SK-N-SH (cell line): ENCODE measurements around the gene STRIT1.
"Not testable (repeated sequence)": the region's sequence is repeated elsewhere in the genome, so short reads cannot be mapped to it uniquely, and the experiment has no call there.

Source experiments
- CTCF ChIP-seq: fragments of 200-600 bp; sonication (generic); IDR thresholded peaks from 2 replicates; pipeline ENCODE4 v1.6.1; 2017; ENCODE audit warnings: antibody characterized with exemption, mild to moderate bottlenecking, moderate library complexity
- ELF1 ChIP-seq: IDR thresholded peaks from 2 replicates; pipeline ENCODE4 v1.4.0; 2012
- EP300 ChIP-seq, 2 experiments: IDR thresholded peaks; 2 replicates each; pipeline versions ENCODE4 v1.4.0 to v1.6.1; 2012; ENCODE audit warnings: borderline replicate concordance in 1 of 2, low read depth in 1 of 2, low read length in 1 of 2
- EZH2phosphoT487 ChIP-seq: fragments of 200-600 bp; sonication (generic); IDR thresholded peaks from 2 replicates; pipeline ENCODE4 v1.6.1; 2017; ENCODE audit warnings: low read depth, mixed run types, mild to moderate bottlenecking, antibody characterized with exemption, moderate library complexity, borderline replicate concordance
- JUND ChIP-seq: IDR thresholded peaks from 2 replicates; pipeline ENCODE4 v1.4.0; 2012
- NFIC ChIP-seq: IDR thresholded peaks from 2 replicates; pipeline ENCODE4 v1.4.0; 2012; ENCODE audit warnings: borderline replicate concordance
- NRF1 ChIP-seq: IDR thresholded peaks from 2 replicates; pipeline ENCODE4 v1.6.1; 2012; ENCODE audit warnings: low read depth, mild to moderate bottlenecking, low read length
- POLR2AphosphoS5 ChIP-seq: IDR thresholded peaks from 2 replicates; pipeline ENCODE4 v1.6.1; 2012; ENCODE audit warnings: low read depth, low read length
- RCOR1 ChIP-seq: fragments of 150-350 bp; IDR thresholded peaks from 2 replicates; pipeline ENCODE4 v1.6.1; 2017; ENCODE audit warnings: antibody characterized with exemption, low read length
- RXRA ChIP-seq: IDR thresholded peaks from 2 replicates; pipeline ENCODE4 v1.4.0; 2012; ENCODE audit warnings: low read depth, mild to moderate bottlenecking, borderline replicate concordance
- SMC3 ChIP-seq: IDR thresholded peaks from 2 replicates; pipeline ENCODE4 v1.6.1; 2012; ENCODE audit warnings: low read depth, low read length, improper control_type of control experiment
- TF ChIP-seq, protein P1 (sequence below): IDR thresholded peaks from 2 replicates; pipeline ENCODE4 v1.4.0; 2012; ENCODE audit warnings: low read depth
- TF ChIP-seq, protein P2 (sequence below): IDR thresholded peaks from 2 replicates; pipeline ENCODE4 v1.6.1; 2012; ENCODE audit warnings: mild to moderate bottlenecking, low read depth, low read length, moderate library complexity

DNA sequence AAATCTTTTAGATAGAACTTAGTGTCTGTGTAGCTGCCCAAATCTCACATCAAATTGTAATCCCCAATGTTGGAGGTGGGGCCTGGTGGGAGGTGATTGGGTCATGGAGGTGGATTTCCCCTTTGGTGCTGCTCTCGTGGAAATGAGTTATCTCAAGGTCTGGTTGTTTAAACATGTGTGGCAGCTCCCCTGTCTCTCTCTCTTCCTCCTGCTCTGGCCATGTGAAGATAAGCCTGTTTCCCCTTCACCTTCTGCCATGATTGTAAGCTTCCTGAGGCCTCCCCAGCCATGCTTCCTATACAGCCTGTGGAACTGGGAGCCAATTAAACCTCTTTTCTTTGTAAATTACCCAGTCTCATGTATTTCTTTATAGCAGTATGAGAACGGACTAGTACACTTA is 30.6 kb downstream of the STRIT1 start:
- not testable (repeated sequence) for TF ChIP-seq NFIC; CTCF; SMC3; JUND; RXRA; NRF1; ELF1; EP300 (IDR thresholded peaks at IDR 0.05; ENCODE audit: borderline replicate concordance in 1 of 2, low read depth in 1 of 2, low read length in 1 of 2); RCOR1; EZH2phosphoT487; POLR2AphosphoS5
- TF ChIP-seq, protein P1, sequence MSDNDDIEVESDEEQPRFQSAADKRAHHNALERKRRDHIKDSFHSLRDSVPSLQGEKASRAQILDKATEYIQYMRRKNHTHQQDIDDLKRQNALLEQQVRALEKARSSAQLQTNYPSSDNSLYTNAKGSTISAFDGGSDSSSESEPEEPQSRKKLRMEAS = not testable (repeated sequence)
- TF ChIP-seq, protein P2, sequence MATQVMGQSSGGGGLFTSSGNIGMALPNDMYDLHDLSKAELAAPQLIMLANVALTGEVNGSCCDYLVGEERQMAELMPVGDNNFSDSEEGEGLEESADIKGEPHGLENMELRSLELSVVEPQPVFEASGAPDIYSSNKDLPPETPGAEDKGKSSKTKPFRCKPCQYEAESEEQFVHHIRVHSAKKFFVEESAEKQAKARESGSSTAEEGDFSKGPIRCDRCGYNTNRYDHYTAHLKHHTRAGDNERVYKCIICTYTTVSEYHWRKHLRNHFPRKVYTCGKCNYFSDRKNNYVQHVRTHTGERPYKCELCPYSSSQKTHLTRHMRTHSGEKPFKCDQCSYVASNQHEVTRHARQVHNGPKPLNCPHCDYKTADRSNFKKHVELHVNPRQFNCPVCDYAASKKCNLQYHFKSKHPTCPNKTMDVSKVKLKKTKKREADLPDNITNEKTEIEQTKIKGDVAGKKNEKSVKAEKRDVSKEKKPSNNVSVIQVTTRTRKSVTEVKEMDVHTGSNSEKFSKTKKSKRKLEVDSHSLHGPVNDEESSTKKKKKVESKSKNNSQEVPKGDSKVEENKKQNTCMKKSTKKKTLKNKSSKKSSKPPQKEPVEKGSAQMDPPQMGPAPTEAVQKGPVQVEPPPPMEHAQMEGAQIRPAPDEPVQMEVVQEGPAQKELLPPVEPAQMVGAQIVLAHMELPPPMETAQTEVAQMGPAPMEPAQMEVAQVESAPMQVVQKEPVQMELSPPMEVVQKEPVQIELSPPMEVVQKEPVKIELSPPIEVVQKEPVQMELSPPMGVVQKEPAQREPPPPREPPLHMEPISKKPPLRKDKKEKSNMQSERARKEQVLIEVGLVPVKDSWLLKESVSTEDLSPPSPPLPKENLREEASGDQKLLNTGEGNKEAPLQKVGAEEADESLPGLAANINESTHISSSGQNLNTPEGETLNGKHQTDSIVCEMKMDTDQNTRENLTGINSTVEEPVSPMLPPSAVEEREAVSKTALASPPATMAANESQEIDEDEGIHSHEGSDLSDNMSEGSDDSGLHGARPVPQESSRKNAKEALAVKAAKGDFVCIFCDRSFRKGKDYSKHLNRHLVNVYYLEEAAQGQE = not testable (repeated sequence)
